Germinal center (tissue), 1 donor: ENCODE data around the gene BPGM.
"Not testable (repeated sequence)": the region's sequence is repeated elsewhere in the genome, so short reads cannot be mapped to it uniquely, and the experiment has no call there.

ENCODE experiments used
- DNase-seq: peaks from one replicate; pipeline ENCODE4 v3.0.0; 2012; ENCODE audit warnings: mixed read lengths, low spot score

Gene BPGM

DNA sequence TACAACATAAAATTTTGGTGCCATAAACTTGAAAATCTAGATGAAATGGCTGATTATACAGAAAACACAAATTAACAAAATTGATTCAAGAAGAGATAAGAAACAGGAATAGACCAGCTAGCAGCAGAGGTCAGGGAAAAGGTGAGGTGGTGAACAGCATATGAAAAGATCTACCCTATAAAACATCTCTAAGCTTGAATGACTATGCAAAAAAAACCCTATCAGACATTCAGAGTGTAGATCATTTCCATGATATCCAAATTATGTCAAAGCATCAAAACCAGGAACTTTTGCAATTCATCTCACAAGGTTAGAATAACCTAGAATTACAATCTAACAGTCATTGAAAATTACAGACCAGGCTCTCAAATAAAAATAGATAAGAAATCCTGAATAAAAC lies 14.6 kb upstream of the BPGM start:
- DNase-seq, result no peak

GRCh38 chr7:134632937-134633540 lies 13.6 kb upstream of the BPGM start:
- DNase-seq, result peak; percentile 27

- DNase-seq, result no peak
Measured at GRCh38 chr7:134636008-134636449, 10.6 kb upstream of the BPGM start.

GRCh38 chr7:134637441-134637840 lies 9.2 kb upstream of the BPGM start:
- DNase-seq, result no peak

DNA sequence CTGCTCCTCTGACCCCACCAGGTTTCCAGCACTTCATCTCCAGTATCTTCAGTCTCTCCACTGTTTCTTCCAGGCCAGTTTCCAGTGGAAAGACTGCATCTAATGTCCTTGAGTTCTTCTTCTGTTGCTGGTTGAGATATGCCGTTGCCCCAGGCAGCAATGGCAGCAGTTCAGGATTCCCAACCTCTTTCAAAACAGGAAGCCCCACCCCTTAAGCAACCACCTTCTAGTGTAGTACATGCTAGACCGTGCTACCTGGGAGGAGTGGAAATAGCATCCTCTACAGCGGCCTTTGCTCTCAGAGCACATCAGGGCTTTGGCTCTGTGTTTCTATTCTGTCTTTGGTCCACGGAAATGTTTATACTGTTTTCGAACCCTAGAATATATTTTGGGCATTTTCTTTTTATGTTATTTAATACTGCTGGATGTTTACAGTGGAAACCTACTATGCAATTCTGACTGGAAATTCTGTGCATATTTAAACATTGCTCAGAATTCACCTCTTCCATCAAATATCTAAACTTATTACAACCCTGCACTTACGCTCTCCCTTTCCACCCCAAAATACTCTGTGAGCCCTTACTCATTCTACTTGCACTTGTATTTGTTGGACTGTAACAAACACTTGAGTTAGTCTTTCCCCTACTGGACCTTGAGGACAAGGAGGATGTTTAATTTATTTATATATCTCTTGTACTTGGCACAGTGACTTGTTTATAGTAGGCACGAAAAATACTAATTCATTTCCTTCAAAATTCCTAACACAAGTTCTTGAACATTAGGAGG lies 8.5 kb upstream of the BPGM start:
- DNase-seq, result no peak

DNA sequence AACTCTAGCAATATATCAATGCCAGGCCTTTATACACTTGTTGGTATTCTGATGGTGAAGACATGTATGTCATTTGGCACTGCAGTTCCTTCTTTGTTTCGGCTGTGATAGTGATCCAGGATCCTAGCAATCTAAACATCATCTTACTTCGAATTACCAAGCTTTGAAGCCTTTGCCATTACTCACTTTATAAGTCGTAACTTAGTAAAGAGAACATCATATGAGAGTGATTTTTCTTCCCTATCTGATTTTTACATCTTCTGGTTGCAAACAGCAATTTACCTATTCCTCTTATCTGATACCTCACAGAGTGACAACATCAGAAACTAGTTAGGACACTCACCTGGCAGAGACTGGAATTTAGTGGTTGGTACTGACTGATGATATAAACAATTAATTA lies 7.6 kb upstream of the BPGM start:
- no peak for DNase-seq

DNA sequence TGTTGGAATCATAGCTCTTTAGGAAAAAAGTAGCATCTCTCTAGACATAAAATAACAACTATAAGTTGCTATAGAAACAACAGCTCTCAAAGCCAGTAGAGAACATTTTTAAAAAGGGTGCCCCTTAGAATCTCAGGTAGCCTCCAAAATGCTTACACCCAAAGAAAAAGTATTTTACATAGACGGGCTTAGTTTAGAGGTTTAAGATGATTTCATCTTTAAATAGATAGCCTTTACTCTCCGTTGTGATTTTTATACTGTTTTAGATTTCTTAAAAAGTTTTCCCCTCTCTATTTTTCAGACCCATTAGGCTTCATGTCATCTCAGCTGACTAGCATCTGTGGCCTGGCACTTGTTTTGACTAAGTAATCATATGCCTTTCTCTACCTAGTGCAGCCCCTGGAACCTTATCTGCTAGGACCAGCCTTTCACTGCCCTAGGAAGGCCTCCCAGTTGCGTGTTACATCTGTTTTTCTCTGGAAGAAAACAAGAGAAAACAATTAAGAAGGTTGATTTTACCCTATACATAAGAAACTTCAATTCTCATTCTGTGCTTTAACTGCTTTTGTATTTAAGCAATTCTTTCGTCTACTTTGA lies 6.9 kb upstream of the BPGM start:
- no peak for DNase-seq

- DNase-seq, result no peak
Measured at GRCh38 chr7:134640842-134641715, 5.6 kb upstream of the BPGM start.

GRCh38 chr7:134641981-134642380 lies 4.7 kb upstream of the BPGM start:
- not testable (repeated sequence) for DNase-seq

- DNase-seq, result no peak
Measured at GRCh38 chr7:134643131-134643530, 3.5 kb upstream of the BPGM start.

DNA sequence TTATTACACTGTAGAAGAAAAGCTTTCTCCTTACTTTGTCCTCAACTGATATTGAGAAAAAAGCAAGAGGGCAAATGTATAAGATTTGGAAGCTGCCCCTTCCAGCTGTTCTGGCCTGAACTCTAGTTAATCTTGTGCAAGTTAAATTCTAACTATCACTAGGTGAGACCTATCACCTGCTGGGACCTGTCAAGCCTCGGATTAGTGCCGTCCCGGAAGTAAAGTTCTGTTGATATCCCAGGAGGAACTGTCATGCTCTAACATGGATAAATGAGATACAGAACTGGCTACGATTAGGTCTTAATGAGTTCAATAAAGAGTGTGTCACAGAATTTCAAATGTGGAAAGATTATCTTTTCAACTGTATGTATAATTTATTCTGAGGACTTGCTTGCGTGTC lies 1.2 kb upstream of the BPGM start:
- DNase-seq, result no peak

GRCh38 chr7:134645935-134646334 lies 718 bp upstream of the BPGM start:
- no peak for DNase-seq

DNA sequence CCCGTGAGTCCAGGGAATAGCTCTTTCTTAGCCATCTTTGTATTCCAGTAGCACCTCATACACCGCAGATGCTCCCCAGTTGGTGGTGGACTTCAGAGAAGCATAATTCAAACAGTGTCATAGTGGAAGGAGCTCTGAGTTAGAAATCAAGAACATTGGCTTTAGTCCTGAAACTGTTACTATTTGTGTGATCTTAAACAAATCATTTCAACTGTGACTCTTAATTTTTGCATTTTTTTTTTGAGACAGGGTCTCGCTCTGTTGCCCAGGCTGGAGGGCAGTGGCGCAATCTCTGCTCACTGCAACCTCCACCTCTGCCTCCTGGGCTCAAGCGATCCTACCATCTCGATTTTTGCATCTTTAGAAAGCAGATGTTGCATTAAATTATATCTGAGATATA lies 1.8 kb downstream of the BPGM start:
- peak; percentile 9 for DNase-seq

- no peak for DNase-seq
Measured at GRCh38 chr7:134649226-134649775, 2.6 kb downstream of the BPGM start.

- DNase-seq, result no peak
Measured at GRCh38 chr7:134651991-134652390, 5.3 kb downstream of the BPGM start.

GRCh38 chr7:134654104-134654775 lies 7.6 kb downstream of the BPGM start:
- no peak for DNase-seq

DNA sequence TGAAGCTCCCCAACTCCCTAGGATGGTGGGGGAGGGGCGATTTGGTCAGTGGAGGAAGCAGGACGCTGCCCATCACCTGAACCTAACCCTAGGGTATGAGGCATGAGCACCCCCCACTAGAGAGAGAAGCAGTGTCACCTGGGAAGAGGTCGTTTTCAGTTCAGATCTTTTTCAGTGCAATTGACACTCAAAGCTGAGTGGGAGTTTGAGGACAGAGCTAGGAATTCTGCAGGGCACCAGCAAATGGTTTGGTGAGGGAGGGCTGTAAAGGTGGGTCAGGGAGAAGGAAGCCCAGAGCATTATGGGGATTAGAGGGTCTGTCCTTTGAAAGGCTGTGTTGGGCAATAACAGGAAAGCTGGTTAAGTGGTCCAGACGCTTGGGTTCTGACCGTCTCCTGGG lies 10.9 kb downstream of the BPGM start:
- no peak for DNase-seq

DNA sequence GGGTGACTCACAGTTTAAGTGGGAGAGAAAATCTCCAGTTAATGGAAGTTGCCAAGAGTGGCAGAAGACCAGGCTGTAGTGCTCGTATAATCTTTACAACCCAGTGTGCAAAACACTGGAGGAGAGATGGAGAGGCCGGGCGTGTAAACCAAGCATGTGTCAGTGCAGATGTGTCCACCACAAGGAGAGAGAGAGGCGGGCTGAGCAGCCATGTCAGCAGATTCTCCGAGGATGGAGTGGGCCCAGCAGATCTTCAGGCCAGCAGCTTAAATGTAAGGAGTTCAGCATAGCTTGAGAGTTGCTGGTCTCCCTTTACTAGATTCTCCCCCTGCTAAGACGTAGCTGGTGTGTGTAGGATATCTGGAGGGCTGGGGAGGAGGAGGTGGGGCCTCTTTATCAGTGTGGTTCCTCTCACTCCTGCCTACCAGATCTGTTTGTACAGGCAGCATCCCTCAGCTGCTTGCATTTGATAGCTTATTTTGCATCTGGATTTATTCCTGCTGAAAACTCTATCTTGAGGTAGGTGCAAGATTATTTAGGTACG lies 13.7 kb downstream of the BPGM start:
- DNase-seq, result no peak

GRCh38 chr7:134660961-134661376 lies 14.3 kb downstream of the BPGM start:
- DNase-seq, result no peak

DNA sequence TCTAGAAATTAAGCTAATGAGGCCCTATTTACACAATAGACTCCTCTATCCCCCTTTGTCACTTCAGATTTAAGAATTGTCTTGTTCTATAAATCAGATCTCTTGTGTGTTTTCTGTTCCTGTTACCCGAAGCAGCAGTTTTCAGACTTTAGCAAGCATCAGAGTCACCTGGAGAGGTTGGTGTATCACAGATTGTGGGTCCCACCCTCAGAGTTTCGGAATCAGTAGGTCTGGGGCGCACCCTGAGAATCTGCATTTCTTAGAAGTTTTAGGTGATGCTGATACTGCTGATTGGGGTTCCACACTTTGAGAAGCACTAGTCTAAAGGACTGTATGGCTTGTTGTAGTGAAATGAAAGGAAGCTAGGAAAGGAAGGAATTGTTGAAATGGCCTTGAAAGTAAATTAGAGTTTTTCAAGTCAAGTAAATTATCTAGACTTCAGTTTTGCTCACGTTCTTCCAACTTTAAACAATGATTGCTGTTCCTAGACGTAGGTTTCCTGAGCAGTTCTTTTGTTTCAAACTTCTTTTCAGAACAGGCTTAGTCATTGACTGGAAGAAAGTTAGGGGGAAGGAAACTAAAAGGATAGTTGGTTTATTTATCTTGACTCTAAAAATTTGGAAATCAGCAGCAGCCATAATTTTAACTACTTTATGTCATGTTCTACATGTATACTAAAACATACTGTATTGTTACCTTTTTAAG lies 15.7 kb downstream of the BPGM start:
- DNase-seq, result no peak

GRCh38 chr7:134662871-134663205 lies 16.2 kb downstream of the BPGM start:
- DNase-seq, result no peak
